ENCODE measurements around the gene E2F4. TPM values are rescaled to one million over a fixed set of nuclear protein-coding genes. Genes with fewer than 3 reads are reported as not detected.

Gene E2F4
- total RNA-seq, 1 experiment from 2014 or later, result 86.2 TPM

GRCh38 chr16:67246756-67247191 lies 54.8 kb downstream of the E2F4 start:
- Histone ChIP-seq H3K4me3 (ENCODE audit: low read length) (peak overlapping the region; percentile 89), H3K9me3 (ENCODE audit: low read length) (no peaks in the 10 kb centered on the region), H3K9ac (ENCODE audit: low read length) (peak overlapping the region; percentile 72), H3K4me1 (ENCODE audit: insufficient read depth, low read length) (peaks cover 54% of the 10 kb centered on the region), H3K27ac (ENCODE audit: low read length) (peak overlapping the region; percentile 16), H3K9me2 (replicated peaks; ENCODE audit: low read length) (no peaks in the 10 kb centered on the region), H2AFZ (ENCODE audit: low read length) (peak overlapping the region; percentile 70), H3F3A (ENCODE audit: low read length, unreplicated experiment) (peaks cover 10% of the 10 kb centered on the region), H3K79me2 (ENCODE audit: low read length) (peaks cover 48% of the 10 kb centered on the region), H3K4me2 (ENCODE audit: low read length) (peak overlapping the region; percentile 95), H3K27me3 (ENCODE audit: low read length) (no peaks in the 10 kb centered on the region), H4K20me1 (ENCODE audit: low read length) (no peaks in the 10 kb centered on the region), H3K36me3 (ENCODE audit: low read depth, low read length) (no peaks in the 10 kb centered on the region)
- POLR2A ChIA-PET (ENCODE audit: unreplicated experiment), result interaction anchor here (0.6 to 0.7 kb wide), 4 partner anchors 64 to 479 kb away, joined by 3 to 8 read pairs (median 4); no protein-coding TSS in a partner anchor
- intact Hi-C loops (cut with micrococcal nuclease), result loop anchor here (10.0 kb wide), 1 partner anchor 52 kb away; the partner anchor contains the start of genes E2F4, ELMO3 and EXOC3L1
- TF ChIP-seq EZH2phosphoT487 (IDR thresholded peaks at IDR 0.05; ENCODE audit: borderline replicate concordance, low read length), result no peak
- TF ChIP-seq EZH2 (IDR thresholded peaks at IDR 0.05; ENCODE audit: low read length, unreplicated experiment), result no peak
- TF ChIP-seq CTCF (conservative IDR thresholded peaks at IDR 0.05; ENCODE audit: low read depth, low read length), result no peak
- DNase-seq (peak; percentile 83), ATAC-seq (peak; percentile 40)
- CTCF ChIA-PET, result interaction anchor here (0.6 to 1.7 kb wide), 7 partner anchors 14 to 226 kb away, joined by 3 to 21 read pairs (median 5); no protein-coding TSS in a partner anchor
- BruUV-seq (replicated peaks), result TSS peak; percentile 25

GRCh38 chr16:67247192-67248072 lies 55.5 kb downstream of the E2F4 start, which contains the start of gene FHOD1:
Gene FHOD1, minus strand, starts transcription at chr16:67247481. Its CDS starts 71 bp downstream, at chr16:67247410.
- peak within 1 kb of the TSS; percentile 88 for H3K27ac ChIP-seq (ENCODE audit: low read length)
- BruUV-seq (replicated peaks), result TSS peak; percentile 18
- peak within 1 kb of the TSS; percentile 94 for H2AFZ ChIP-seq (ENCODE audit: low read length)

More at GRCh38 chr16:67247192-67248072, 55.5 kb downstream of the E2F4 start, which contains the start of gene FHOD1:
- peaks cover 7% of the 10 kb centered on the region for H3F3A ChIP-seq (ENCODE audit: low read length, unreplicated experiment)
- no peak for TF ChIP-seq EZH2phosphoT487 (IDR thresholded peaks at IDR 0.05; ENCODE audit: borderline replicate concordance, low read length)
- no peak for TF ChIP-seq CTCF (conservative IDR thresholded peaks at IDR 0.05; ENCODE audit: low read depth, low read length)
- no peak for TF ChIP-seq EZH2 (IDR thresholded peaks at IDR 0.05; ENCODE audit: low read length, unreplicated experiment)
- no peaks in the 10 kb centered on the region for H3K9me3 ChIP-seq (ENCODE audit: low read length)
- POLR2A ChIA-PET (ENCODE audit: unreplicated experiment), result interaction anchor here (0.6 to 0.7 kb wide), 5 partner anchors 20 to 999 kb away, joined by 3 to 7 read pairs (median 4); no protein-coding TSS in a partner anchor
- H3K9me2 ChIP-seq (replicated peaks; ENCODE audit: low read length), result no peaks in the 10 kb centered on the region
- H3K27me3 ChIP-seq (ENCODE audit: low read length), result no peaks in the 10 kb centered on the region
- DNase-seq, result peak; percentile 91
- H3K36me3 ChIP-seq (ENCODE audit: low read depth, low read length), result no peaks in the 10 kb centered on the region
- peak within 1 kb of the TSS; percentile 72 for H3K9ac ChIP-seq (ENCODE audit: low read length)
- peaks cover 47% of the 10 kb centered on the region for H3K4me1 ChIP-seq (ENCODE audit: insufficient read depth, low read length)
- peak within 1 kb of the TSS; percentile 95 for H3K4me2 ChIP-seq (ENCODE audit: low read length)
- ATAC-seq, result peak; percentile 55
- H3K79me2 ChIP-seq (ENCODE audit: low read length), result peaks cover 43% of the 10 kb centered on the region
- CTCF ChIA-PET, result interaction anchor here (0.5 to 1.7 kb wide), 7 partner anchors 13 to 226 kb away, joined by 3 to 21 read pairs (median 5); no protein-coding TSS in a partner anchor
- peak within 1 kb of the TSS; percentile 89 for H3K4me3 ChIP-seq (ENCODE audit: low read length)
- H4K20me1 ChIP-seq (ENCODE audit: low read length), result no peaks in the 10 kb centered on the region
- intact Hi-C loops (cut with micrococcal nuclease), result loop anchor here (10.0 kb wide), 1 partner anchor 53 kb away; the partner anchor contains the start of genes E2F4, ELMO3 and EXOC3L1
